ENCODE data around the gene RIC8B.

Gene RIC8B

DNA sequence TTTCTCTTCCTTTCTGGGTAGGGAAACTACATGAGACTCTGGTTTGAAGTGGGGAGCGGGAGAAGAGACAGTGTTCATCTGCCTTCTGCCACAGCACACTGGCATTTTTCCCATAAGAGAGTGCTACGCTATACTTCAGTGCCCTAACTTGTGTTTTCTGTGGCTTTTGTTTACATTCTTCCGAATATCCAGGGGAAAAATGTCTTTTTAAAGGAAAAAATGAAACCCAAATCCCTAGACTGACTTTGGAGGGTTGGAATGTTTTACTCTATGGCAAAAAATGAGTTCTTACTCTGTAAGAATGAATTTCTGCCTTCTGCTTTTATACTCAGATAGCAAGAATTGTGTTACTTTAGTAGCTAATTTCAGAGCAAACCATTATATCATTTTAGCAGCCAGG is 93.2 kb downstream of the RIC8B start:
- no peak overlapping the region for H3K14ac ChIP-seq (ENCODE audit: low read length)
- H2BK12ac ChIP-seq (ENCODE audit: low read length) = no peak overlapping the region
- H2AFZ ChIP-seq (ENCODE audit: low read length) = no peak overlapping the region
- H3K4me2 ChIP-seq (ENCODE audit: insufficient read depth, low read length, poor library complexity, severe bottlenecking) = no peak overlapping the region
- no peak overlapping the region for H4K91ac ChIP-seq (ENCODE audit: low read depth, low read length, poor library complexity)
- H3K9ac ChIP-seq (ENCODE audit: low read depth, low read length, poor library complexity) = no peak overlapping the region
- no peak overlapping the region for H2BK5ac ChIP-seq (ENCODE audit: low read length)
- no peak for DNase-seq (ENCODE audit: low spot score)
- H3K18ac ChIP-seq (ENCODE audit: low read length) = no peak overlapping the region
- no peaks in the 10 kb centered on the region for H3K9me3 ChIP-seq (replicated peaks in 1 of 2; ENCODE audit: control insufficient read depth in 2 of 2, insufficient read depth in 1 of 2, low read depth in 1 of 2, low read length in 2 of 2)
- no peak overlapping the region for H2BK15ac ChIP-seq (ENCODE audit: low read length)
- H3K4ac ChIP-seq (ENCODE audit: low read length) = no peak overlapping the region
- H3K23ac ChIP-seq (ENCODE audit: low read depth, low read length, poor library complexity) = no peak overlapping the region
- no peaks in the 10 kb centered on the region for H3K27me3 ChIP-seq (ENCODE audit: control insufficient read depth in 3 of 3, insufficient read depth in 3 of 3, low read depth in 1 of 3, low read length in 3 of 3)
- no peak overlapping the region for H4K8ac ChIP-seq (ENCODE audit: low read depth, low read length)
- peaks cover 0 to 33% of the 10 kb centered on the region in 2 donors for H3K36me3 ChIP-seq (replicated peaks in 1 of 2; ENCODE audit: control insufficient read depth in 2 of 2, insufficient read depth in 2 of 2, low read length in 2 of 2)
- H3K4me1 ChIP-seq (ENCODE audit: control insufficient read depth in 2 of 2, insufficient read depth in 1 of 2, low read depth in 1 of 2, low read length in 2 of 2) = peaks cover 7 to 17% of the 10 kb centered on the region in 2 donors
- no peak overlapping the region for H3K4me3 ChIP-seq (ENCODE audit: low read length in 2 of 2)
- WGBS, 2 donors (ENCODE audit: extremely low coverage in 2 of 2, insufficient read length in 2 of 2, insufficient replicate concordance in 1 of 2) = no CpG with 5 or more reads among the region's 3 CpGs
- H3K79me1 ChIP-seq (ENCODE audit: low read depth, low read length) = no peaks in the 10 kb centered on the region
- no peak overlapping the region for H3K27ac ChIP-seq (replicated peaks; ENCODE audit: low read length)
- no peak overlapping the region for H2AK5ac ChIP-seq (ENCODE audit: low read depth, low read length)
- H2BK120ac ChIP-seq (ENCODE audit: low read depth, low read length) = no peak overlapping the region

DNA sequence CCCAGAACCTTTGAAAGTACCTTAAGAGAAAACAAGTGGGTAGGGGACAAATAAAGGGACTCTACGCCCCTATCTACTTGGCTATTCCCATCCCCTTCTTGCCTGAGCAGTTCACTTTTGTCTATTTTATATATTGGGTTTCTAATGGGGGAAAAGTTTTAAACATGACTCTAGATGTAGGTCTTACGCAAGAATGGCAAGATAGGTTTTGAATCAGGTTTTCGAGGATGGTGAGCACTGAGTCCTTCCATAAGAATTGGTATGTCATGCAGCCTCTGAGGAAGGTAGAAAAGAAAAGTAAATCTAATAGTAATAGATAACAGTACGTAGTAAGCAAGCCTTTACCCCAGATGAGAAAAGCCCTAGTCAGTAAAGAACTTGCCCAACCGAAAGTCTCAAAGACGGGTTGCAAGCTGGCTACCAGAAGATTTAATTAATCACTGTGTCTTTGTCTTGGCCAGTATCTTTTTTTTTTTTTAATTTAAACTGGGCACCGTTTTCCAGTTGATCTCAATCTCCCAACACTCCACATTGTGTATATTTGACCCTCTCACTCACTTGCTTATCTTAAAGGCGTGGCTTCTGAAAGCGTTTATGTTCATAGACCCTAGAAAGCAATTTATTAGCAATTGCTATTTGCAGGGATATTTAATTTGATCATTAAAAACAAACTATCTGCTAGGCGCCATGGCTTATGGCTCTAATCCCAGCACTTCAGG is 94.7 kb downstream of the RIC8B start:
- Histone ChIP-seq H2AFZ (ENCODE audit: low read length) (no peak overlapping the region), H4K91ac (ENCODE audit: low read depth, low read length, poor library complexity) (no peak overlapping the region), H3K4me3 (ENCODE audit: low read length in 2 of 2) (no peak overlapping the region), H2BK12ac (ENCODE audit: low read length) (no peak overlapping the region), H2BK15ac (ENCODE audit: low read length) (no peak overlapping the region), H3K27me3 (ENCODE audit: control insufficient read depth in 3 of 3, insufficient read depth in 3 of 3, low read depth in 1 of 3, low read length in 3 of 3) (no peaks in the 10 kb centered on the region), H2AK5ac (ENCODE audit: low read depth, low read length) (no peak overlapping the region), H2BK5ac (ENCODE audit: low read length) (no peak overlapping the region), H3K9ac (ENCODE audit: low read depth, low read length, poor library complexity) (no peak overlapping the region), H3K23ac (ENCODE audit: low read depth, low read length, poor library complexity) (no peak overlapping the region), H3K14ac (ENCODE audit: low read length) (no peak overlapping the region), H4K8ac (ENCODE audit: low read depth, low read length) (no peak overlapping the region), H2BK120ac (ENCODE audit: low read depth, low read length) (no peak overlapping the region), H3K4me1 (ENCODE audit: control insufficient read depth in 2 of 2, insufficient read depth in 1 of 2, low read depth in 1 of 2, low read length in 2 of 2) (peaks cover 7 to 17% of the 10 kb centered on the region in 2 donors), H3K27ac (replicated peaks; ENCODE audit: low read length) (no peak overlapping the region), H3K9me3 (replicated peaks in 1 of 2; ENCODE audit: control insufficient read depth in 2 of 2, insufficient read depth in 1 of 2, low read depth in 1 of 2, low read length in 2 of 2) (no peaks in the 10 kb centered on the region), H3K4me2 (ENCODE audit: insufficient read depth, low read length, poor library complexity, severe bottlenecking) (no peak overlapping the region), H3K36me3 (replicated peaks in 1 of 2; ENCODE audit: control insufficient read depth in 2 of 2, insufficient read depth in 2 of 2, low read length in 2 of 2) (peaks cover 0 to 47% of the 10 kb centered on the region in 2 donors), H3K4ac (ENCODE audit: low read length) (no peak overlapping the region), H3K79me1 (ENCODE audit: low read depth, low read length) (no peaks in the 10 kb centered on the region), H3K18ac (ENCODE audit: low read length) (no peak overlapping the region)
- no CpG with 5 or more reads among the region's 10 CpGs for WGBS, 2 donors (ENCODE audit: extremely low coverage in 2 of 2, insufficient read length in 2 of 2, insufficient replicate concordance in 1 of 2)
- no peak for DNase-seq (ENCODE audit: low spot score)

DNA sequence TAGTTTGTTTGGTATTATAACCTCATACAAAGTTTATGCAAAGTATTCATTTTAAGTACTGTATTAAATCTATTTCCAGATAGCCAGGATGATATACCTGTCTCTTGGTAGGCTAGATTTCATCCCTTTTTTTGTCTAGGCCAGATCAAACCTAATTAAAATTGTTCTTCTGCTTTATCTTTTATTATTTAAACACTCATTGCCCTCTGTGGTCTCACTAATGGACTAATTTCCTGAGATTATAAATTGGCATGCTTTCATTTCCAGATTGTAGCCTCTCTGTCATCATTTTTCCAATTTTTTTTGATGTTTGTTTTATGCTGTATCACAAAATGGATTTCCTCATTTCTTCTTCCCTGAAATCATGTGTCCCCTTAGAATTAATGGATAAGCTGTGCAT is 95.6 kb downstream of the RIC8B start:
- Histone ChIP-seq H3K4me3 (ENCODE audit: low read length in 2 of 2) (no peak overlapping the region), H2BK120ac (ENCODE audit: low read depth, low read length) (no peak overlapping the region), H3K27ac (replicated peaks; ENCODE audit: low read length) (no peak overlapping the region), H2BK15ac (ENCODE audit: low read length) (no peak overlapping the region), H3K4me2 (ENCODE audit: insufficient read depth, low read length, poor library complexity, severe bottlenecking) (no peak overlapping the region), H3K18ac (ENCODE audit: low read length) (no peak overlapping the region), H3K79me1 (ENCODE audit: low read depth, low read length) (no peaks in the 10 kb centered on the region), H3K9ac (ENCODE audit: low read depth, low read length, poor library complexity) (no peak overlapping the region), H2AFZ (ENCODE audit: low read length) (no peak overlapping the region), H2AK5ac (ENCODE audit: low read depth, low read length) (no peak overlapping the region), H3K36me3 (replicated peaks in 1 of 2; ENCODE audit: control insufficient read depth in 2 of 2, insufficient read depth in 2 of 2, low read length in 2 of 2) (peaks cover 0 to 54% of the 10 kb centered on the region in 2 donors), H3K9me3 (replicated peaks in 1 of 2; ENCODE audit: control insufficient read depth in 2 of 2, insufficient read depth in 1 of 2, low read depth in 1 of 2, low read length in 2 of 2) (no peaks in the 10 kb centered on the region), H3K4me1 (ENCODE audit: control insufficient read depth in 2 of 2, insufficient read depth in 1 of 2, low read depth in 1 of 2, low read length in 2 of 2) (peaks cover 4 to 13% of the 10 kb centered on the region in 2 donors), H3K14ac (ENCODE audit: low read length) (no peak overlapping the region), H2BK12ac (ENCODE audit: low read length) (no peak overlapping the region), H3K27me3 (ENCODE audit: control insufficient read depth in 3 of 3, insufficient read depth in 3 of 3, low read depth in 1 of 3, low read length in 3 of 3) (no peaks in the 10 kb centered on the region), H3K23ac (ENCODE audit: low read depth, low read length, poor library complexity) (no peak overlapping the region), H4K91ac (ENCODE audit: low read depth, low read length, poor library complexity) (no peak overlapping the region), H4K8ac (ENCODE audit: low read depth, low read length) (no peak overlapping the region), H3K4ac (ENCODE audit: low read length) (no peak overlapping the region), H2BK5ac (ENCODE audit: low read length) (no peak overlapping the region)
- no peak for DNase-seq (ENCODE audit: low spot score)

DNA sequence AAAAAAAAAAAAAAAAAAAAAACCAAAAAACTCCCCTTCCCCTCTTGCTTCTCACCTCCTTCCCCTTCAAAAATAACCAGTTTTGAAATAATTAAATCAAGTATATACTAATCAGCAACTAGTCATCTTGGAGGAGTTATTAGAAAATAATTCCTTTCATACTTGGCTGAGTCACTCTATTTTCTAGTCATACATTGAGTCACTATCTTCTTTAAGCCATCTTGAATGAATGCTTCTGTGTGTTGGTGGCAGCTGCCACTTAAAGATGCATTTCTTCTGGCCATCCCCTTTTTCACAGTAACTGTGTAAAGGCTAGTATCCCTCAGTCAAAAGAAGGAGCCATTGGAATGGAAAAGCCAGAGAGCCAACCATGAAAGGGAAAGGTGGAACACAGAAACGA is 97.0 kb downstream of the RIC8B start:
- Histone ChIP-seq H3K4ac (ENCODE audit: low read length) (no peak overlapping the region), H3K4me3 (ENCODE audit: low read length in 2 of 2) (no peak overlapping the region), H3K9ac (ENCODE audit: low read depth, low read length, poor library complexity) (no peak overlapping the region), H3K4me1 (ENCODE audit: control insufficient read depth in 2 of 2, insufficient read depth in 1 of 2, low read depth in 1 of 2, low read length in 2 of 2) (peaks cover 0 to 4% of the 10 kb centered on the region in 2 donors), H3K18ac (ENCODE audit: low read length) (no peak overlapping the region), H3K27ac (replicated peaks; ENCODE audit: low read length) (no peak overlapping the region), H3K36me3 (replicated peaks in 1 of 2; ENCODE audit: control insufficient read depth in 2 of 2, insufficient read depth in 2 of 2, low read length in 2 of 2) (peaks cover 0 to 61% of the 10 kb centered on the region in 2 donors), H3K4me2 (ENCODE audit: insufficient read depth, low read length, poor library complexity, severe bottlenecking) (no peak overlapping the region), H3K14ac (ENCODE audit: low read length) (no peak overlapping the region), H4K8ac (ENCODE audit: low read depth, low read length) (no peak overlapping the region), H4K91ac (ENCODE audit: low read depth, low read length, poor library complexity) (no peak overlapping the region), H2BK5ac (ENCODE audit: low read length) (no peak overlapping the region), H2BK15ac (ENCODE audit: low read length) (no peak overlapping the region), H2BK120ac (ENCODE audit: low read depth, low read length) (no peak overlapping the region), H3K27me3 (ENCODE audit: control insufficient read depth in 3 of 3, insufficient read depth in 3 of 3, low read depth in 1 of 3, low read length in 3 of 3) (no peaks in the 10 kb centered on the region), H2AFZ (ENCODE audit: low read length) (no peak overlapping the region), H3K9me3 (replicated peaks in 1 of 2; ENCODE audit: control insufficient read depth in 2 of 2, insufficient read depth in 1 of 2, low read depth in 1 of 2, low read length in 2 of 2) (no peaks in the 10 kb centered on the region), H3K79me1 (ENCODE audit: low read depth, low read length) (no peaks in the 10 kb centered on the region), H2BK12ac (ENCODE audit: low read length) (no peak overlapping the region), H2AK5ac (ENCODE audit: low read depth, low read length) (no peak overlapping the region), H3K23ac (ENCODE audit: low read depth, low read length, poor library complexity) (no peak overlapping the region)
- WGBS, 2 donors (ENCODE audit: extremely low coverage in 2 of 2, insufficient read length in 2 of 2, insufficient replicate concordance in 1 of 2) = no CpG with 5 or more reads among the region's 1 CpG
- no peak for DNase-seq (ENCODE audit: low spot score)
